Gastrocnemius medialis (tissue), 4 donors: ENCODE measurements around the gene MTHFSD. TPM values are rescaled to one million over a fixed set of nuclear protein-coding genes. Genes with fewer than 3 reads are reported as not detected.

Experiments used
- ATAC-seq, 2 donors: fragments of 150-250 bp; one replicate each; pipeline ENCODE4 v1.9.1; 2016
- DNase-seq, 2 donors: peaks; one replicate each; pipeline ENCODE4 v3.0.0-alpha.2; 2019
- H3K27ac ChIP-seq, 4 donors: fragments of 200-600 bp; sonication (generic); 1 replicate in 1 of 4; 2 replicates in 3 of 4; pipeline ENCODE4 v1.5.1; 2016 to 2018; ENCODE audit warnings: mild to moderate bottlenecking in 2 of 4, moderate library complexity in 1 of 4
- H3K27me3 ChIP-seq, 3 donors: fragments of 200-600 bp; sonication (generic) in 2 of 3; 1 replicate in 1 of 3; 2 replicates in 2 of 3; pipeline versions ENCODE4 v1.5.1 to v1.6.0; 2016 to 2019; ENCODE audit warnings: mild to moderate bottlenecking in 1 of 3, moderate library complexity in 1 of 3
- H3K36me3 ChIP-seq, 2 donors: fragments of 200-600 bp; sonication (generic) in 1 of 2; one replicate each; pipeline ENCODE4 v1.5.1; 2017 to 2018
- H3K4me1 ChIP-seq, 2 donors: fragments of 200-600 bp; sonication (generic) in 1 of 2; one replicate each; pipeline ENCODE4 v1.5.1; 2016 to 2017; ENCODE audit warnings: mild to moderate bottlenecking in 2 of 2
- H3K4me3 ChIP-seq, 4 donors: fragments of 200-600 bp; sonication (generic) in 3 of 4; 1 replicate in 1 of 4; 2 replicates in 3 of 4; pipeline ENCODE4 v1.5.1; 2016 to 2019; ENCODE audit warnings: mild to moderate bottlenecking in 2 of 4
- H3K9me3 ChIP-seq, 3 donors: fragments of 200-600 bp; sonication (generic) in 2 of 3; 1 replicate in 1 of 3; 2 replicates in 2 of 3; pipeline ENCODE4 v1.5.1; 2016 to 2019
- CTCF ChIP-seq, 5 experiments: fragments of 450-650 bp in 3 of 5; fragments of 200-600 bp in 2 of 5; sonication (generic) in 2 of 5; IDR thresholded peaks in 4 of 5; conservative IDR thresholded peaks in 1 of 5; 1 replicate in 4 of 5; 2 replicates in 1 of 5; pipeline ENCODE4 v1.5.1; 2016 to 2019; ENCODE audit warnings: antibody characterized with exemption in 5 of 5, mild to moderate bottlenecking in 3 of 5, moderate library complexity in 3 of 5
- POLR2A ChIP-seq, 2 donors: fragments of 450-650 bp; IDR thresholded peaks; one replicate each; pipeline ENCODE4 v1.6.1; 2017; ENCODE audit warnings: antibody characterized with exemption in 2 of 2, mild to moderate bottlenecking in 2 of 2, moderate library complexity in 2 of 2
- in situ Hi-C, 4 donors: fragments of 200-750 bp; cut with MboI; loops; one replicate each; pipeline versions ENCODE4 v1.15.0 to v1.8.0; 2017; ENCODE audit warnings: low sequenced_read_pairs in 4 of 4
- intact Hi-C: fragments of 100-400 bp; cut with DNase I; formaldehyde crosslinking; loops from one replicate; pipeline ENCODE4 v1.15.1; 2023; ENCODE audit warnings: low total_unique reads
- total RNA-seq, 4 donors: library from RNA; depleted of rRNA; stranded (reverse); fragments of >200 nt; gene quantifications; one replicate each; pipeline versions ENCODE4 v1.1.0 to v1.2.3, GENCODE V29; 2016

Gene MTHFSD
- total RNA-seq, 4 donors from 2014 or later = 10.9 to 31.2 (median 16.0) TPM

GRCh38 chr16:86507173-86508027 lies 47.6 kb downstream of the MTHFSD start:
- no peak overlapping the region for H3K4me3 ChIP-seq

GRCh38 chr16:86505899-86506864 lies 48.9 kb downstream of the MTHFSD start:
- in situ Hi-C loops = loop anchor here in 3 of 4 donors (25.0 kb wide), 3 partner anchors 169 to 694 kb away; no protein-coding TSS in a partner anchor

More at GRCh38 chr16:86507173-86508027, 47.6 kb downstream of the MTHFSD start:
- DNase-seq = no peak
- H3K9me3 ChIP-seq = no peaks in the 10 kb centered on the region
- TF ChIP-seq CTCF (IDR thresholded peaks at IDR 0.05 in 4 of 5, conservative IDR thresholded peaks at IDR 0.05 in 1 of 5) (no peak), POLR2A (IDR thresholded peaks at IDR 0.05) (no peak)
- H3K27ac ChIP-seq = no peak overlapping the region
- H3K36me3 ChIP-seq = no peaks in the 10 kb centered on the region
- ATAC-seq = no peak
- peaks cover 5 to 31% of the 10 kb centered on the region in 2 donors for H3K4me1 ChIP-seq
- intact Hi-C loops (no loop called here), in situ Hi-C loops (loop anchor here in 3 of 4 donors (25.0 kb wide), 3 partner anchors 170 to 695 kb away; no protein-coding TSS in a partner anchor)
- peaks cover 82 to 99% (median 89%) of the 10 kb centered on the region in 3 donors for H3K27me3 ChIP-seq

DNA sequence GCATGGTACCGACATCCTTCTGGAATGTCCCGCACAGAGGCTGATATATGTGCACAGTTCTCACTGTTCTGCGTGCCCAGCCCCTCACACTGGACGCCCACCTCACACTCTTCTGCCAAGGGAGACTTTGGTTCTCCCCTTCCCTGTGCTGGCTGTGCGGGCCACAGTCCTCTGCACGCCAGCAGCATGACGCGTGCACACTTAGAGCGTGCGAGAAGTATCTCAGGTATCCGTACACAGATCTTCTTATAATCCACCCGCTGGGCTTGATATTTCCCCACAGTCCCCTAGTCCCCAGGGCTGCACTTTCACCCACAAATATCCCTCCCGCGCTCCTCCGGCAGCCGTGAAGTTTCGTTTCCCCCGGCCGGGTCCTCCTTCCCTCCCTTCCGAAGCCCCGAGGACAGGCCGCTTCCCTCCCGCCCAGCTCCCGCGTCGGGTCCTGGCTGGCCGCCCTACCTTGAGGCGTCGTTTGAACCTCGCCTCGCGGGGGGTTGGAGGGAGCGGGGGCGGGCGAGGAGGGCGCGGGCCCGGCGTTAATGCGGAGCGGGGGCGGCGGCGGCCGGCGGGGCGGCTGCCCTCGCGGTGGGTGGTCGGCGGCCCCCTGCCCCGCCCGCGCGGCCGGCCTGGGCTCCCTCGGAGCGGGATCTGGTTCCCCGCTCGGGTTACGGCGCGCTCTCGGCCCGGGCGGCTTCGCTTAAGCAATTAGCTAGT lies 49.7 kb downstream of the MTHFSD start:
- DNase-seq (no peak), ATAC-seq (no peak)
- Histone ChIP-seq H3K27me3 (peaks cover 84 to 99% (median 90%) of the 10 kb centered on the region in 3 donors), H3K4me3 (no peak overlapping the region), H3K36me3 (no peaks in the 10 kb centered on the region), H3K4me1 (peaks cover 5 to 26% of the 10 kb centered on the region in 2 donors), H3K27ac (no peak overlapping the region), H3K9me3 (no peaks in the 10 kb centered on the region)
- intact Hi-C loops = no loop called here
- TF ChIP-seq POLR2A (IDR thresholded peaks at IDR 0.05) (no peak), CTCF (IDR thresholded peaks at IDR 0.05 in 4 of 5, conservative IDR thresholded peaks at IDR 0.05 in 1 of 5) (no peak)
- in situ Hi-C loops = loop anchor here in 3 of 4 donors (25.0 kb wide), 3 partner anchors 168 to 693 kb away; no protein-coding TSS in a partner anchor

More at GRCh38 chr16:86505899-86506864, 48.9 kb downstream of the MTHFSD start:
- no peaks in the 10 kb centered on the region for H3K36me3 ChIP-seq
- no peak overlapping the region for H3K4me3 ChIP-seq
- TF ChIP-seq POLR2A (IDR thresholded peaks at IDR 0.05) (no peak), CTCF (IDR thresholded peaks at IDR 0.05 in 4 of 5, conservative IDR thresholded peaks at IDR 0.05 in 1 of 5) (no peak)
- H3K9me3 ChIP-seq = no peaks in the 10 kb centered on the region
- H3K4me1 ChIP-seq = peaks cover 5 to 31% of the 10 kb centered on the region in 2 donors
- H3K27ac ChIP-seq = no peak overlapping the region
- H3K27me3 ChIP-seq = peaks cover 82 to 99% (median 89%) of the 10 kb centered on the region in 3 donors
- intact Hi-C loops = no loop called here
- no peak for ATAC-seq
- no peak for DNase-seq
